ENCODE results near the gene HACL1. TPM values are rescaled to one million over a fixed set of nuclear protein-coding genes. Genes with fewer than 3 reads are reported as not detected.

HACL1 gene
- 97.4 and 107 TPM in 2 replicates for total RNA-seq (2013; cell fraction: nucleolus; rRNA removed)
- total RNA-seq (2014; rRNA removed) (21.4 and 24.4 TPM in 2 replicates), total RNA-seq (2014; rRNA removed; fragmentation: Illumina TruSeq; extraction: Trizol) (26.2 and 28.3 TPM in 2 replicates), total RNA-seq (2021) (23.8 and 27.7 TPM in 2 replicates), polyA plus RNA-seq (2011; rRNA removed) (42.6 and 51.2 TPM in 2 replicates), polyA plus RNA-seq (2014; fragmentation: Illumina TruSeq; extraction: Trizol) (24.5 and 28.5 TPM in 2 replicates), polyA plus RNA-seq (2014; fragmentation: Nextera tagmentation; extraction: Ambion mirVana) (10 to 100 TPM; 34.1 to 40.3 TPM), polyA plus RNA-seq (2014; rRNA removed) (18.0 and 19.4 TPM in 2 replicates), polyA plus RNA-seq (2016; fragmentation: Nextera tagmentation; extraction: Ambion mirVana) (10 to 100 TPM; 45.8 to 48.7 TPM), polyA minus RNA-seq (2011; rRNA and poly(A)+ RNA removed) (59.0 and 62.4 TPM in 2 replicates), Bru-seq, nascent RNA (percentile 75 among the genes with signal in this experiment), BruChase-seq, experiment 1, labeled RNA remaining after a 6-hour chase (percentile 65 among the genes with signal in this experiment), BruChase-seq, experiment 2, labeled RNA remaining after a 2-hour chase (percentile 70 among the genes with signal in this experiment)
- polyA plus RNA-seq (2011; ENCODE audit: low read depth): 13.7 TPM
- polyA plus RNA-seq (2011; cell fraction: cytosol; rRNA removed): 29.7 and 37.3 TPM in 2 replicates
- 36.6 and 36.9 TPM in 2 replicates for polyA plus RNA-seq (2011; cell fraction: nucleus; rRNA removed)
- polyA plus RNA-seq (2012): 18.5 and 18.9 TPM in 2 replicates
- 9.0 and 19.4 TPM in 2 replicates for polyA minus RNA-seq (2011; cell fraction: cytosol; rRNA and poly(A)+ RNA removed)
- polyA minus RNA-seq (2011; cell fraction: nucleus; rRNA and poly(A)+ RNA removed): 72.8 and 89.1 TPM in 2 replicates
- long read RNA-seq, experiment 1, transcript HACL1-201 (17 exons, 2,266 nt): major isoform, 25 of 37 reads
- long read RNA-seq, experiment 1, partial matches to known transcripts: 0 of 37 reads
- long read RNA-seq, experiment 1, other reads (novel, unspliced or antisense): 11 of 37 reads
- long read RNA-seq, experiment 2, transcript HACL1-207 (14 exons, 1,734 nt): minor isoform, 9 of 568 reads
- long read RNA-seq, experiment 2, transcript HACL1-208 (16 exons, 1,880 nt): minor isoform, 15 of 568 reads
- long read RNA-seq, experiment 2, transcript HACL1-201 (17 exons, 2,266 nt): major isoform, 463 of 568 reads
- long read RNA-seq, experiment 2, partial matches to known transcripts: 16 of 568 reads
- long read RNA-seq, experiment 2, other reads (novel, unspliced or antisense): 64 of 568 reads

- no peaks in the 10 kb centered on the region for H3K27me3 ChIP-seq (replicated peaks in 1 of 2; ENCODE audit: control insufficient read depth in 2 of 2, insufficient read depth in 2 of 2, low read length in 1 of 2)
- DNase-seq (ENCODE audit: low read depth, low spot score): peak; percentile 99
- no TSS peak for BruUV-seq (replicated peaks)
- peak within 1 kb of the TSS; percentile 91 for H3K4me3 ChIP-seq
- ChIA-PET SMC1A (ENCODE audit: uncharacterized antibody, unreplicated experiment) (interaction anchor here (0.6 to 2.1 kb wide), 7 partner anchors 11 to 504 kb away, joined by 3 to 6 read pairs (median 4); no protein-coding TSS in a partner anchor), CTCF (interaction anchor here (0.6 to 1.7 kb wide), 3 partner anchors 11 to 364 kb away, joined by 3 to 10 read pairs (median 4); no protein-coding TSS in a partner anchor), RAD21 (ENCODE audit: unreplicated experiment) (interaction anchor here (0.6 to 1.8 kb wide), 8 partner anchors 29 to 333 kb away, joined by 3 to 12 read pairs (median 3); no protein-coding TSS in a partner anchor), POLR2A (interaction anchor here (0.6 to 1.5 kb wide), 4 partner anchors 29 to 302 kb away, joined by 3 to 4 read pairs (median 4); no protein-coding TSS in a partner anchor)
- peak within 1 kb of the TSS; percentile 99 for H2AFZ ChIP-seq (ENCODE audit: control insufficient read depth, low read depth, low read length)
- peak within 1 kb of the TSS; percentile 92 for H3K4me2 ChIP-seq (ENCODE audit: control insufficient read depth, insufficient read depth)
- WGBS (ENCODE audit: insufficient coverage, insufficient replicate concordance, low lambda C conversion rate, missing lambda C conversion rate): 1% methylated on average over 60 of the region's 61 CpGs
- H4K20me1 ChIP-seq (ENCODE audit: control insufficient read depth, insufficient read depth): no peaks in the 10 kb centered on the region
- H3K36me3 ChIP-seq (ENCODE audit: control insufficient read depth in 2 of 2, insufficient read depth in 2 of 2, low read length in 1 of 2): peaks cover 0 to 3% of the 10 kb centered on the region in 2 experiments; a peak in 1 of 4 replicates
- H3K4me1 ChIP-seq (ENCODE audit: control insufficient read depth, insufficient read depth, low read length): no peaks in the 10 kb centered on the region; the same call in 1 of the 2 replicates
- ATAC-seq: peak; percentile 96
- peak within 1 kb of the TSS; percentile 87 for H3K9ac ChIP-seq (ENCODE audit: control insufficient read depth, insufficient read depth, low read length)
- peak within 1 kb of the TSS; percentile 81 for H3K27ac ChIP-seq (ENCODE audit: control insufficient read depth, insufficient read depth)
- H3K79me2 ChIP-seq (ENCODE audit: control insufficient read depth, insufficient read depth, low read length): peaks cover 18% of the 10 kb centered on the region
- intact Hi-C loops (cut with micrococcal nuclease; ENCODE audit: unreplicated experiment): no loop called here
- in situ Hi-C loops (cut with MboI): no loop called here
- no peaks in the 10 kb centered on the region; the same call in 1 of the 3 replicates for H3K9me3 ChIP-seq (replicated peaks; ENCODE audit: control insufficient read depth, insufficient read depth, low read length)
- FAIRE-seq: peak; percentile 94
- TF ChIP-seq FOS (IDR thresholded peaks at IDR 0.05; ENCODE audit: borderline replicate concordance, extremely low read depth, insufficient read length) (peak; percentile 74), ZNF217 (IDR thresholded peaks at IDR 0.05) (no peak), STAT3 (IDR thresholded peaks at IDR 0.05; ENCODE audit: low read depth, low read length) (no peak), CREM (IDR thresholded peaks at IDR 0.05; ENCODE audit: low read depth) (peak; percentile 69; the same call in 1 of the 2 replicates), NR2C1 (IDR thresholded peaks at IDR 0.05) (no peak), JUND (IDR thresholded peaks at IDR 0.05; ENCODE audit: low read depth, low read length) (no peak), NR2C2 (IDR thresholded peaks at IDR 0.05; ENCODE audit: borderline replicate concordance, control insufficient read depth, insufficient read length, low read depth) (no peak), ZNF384 (IDR thresholded peaks at IDR 0.05; ENCODE audit: borderline replicate concordance, low read depth, low read length) (no peak), POLR2AphosphoS2 (IDR thresholded peaks at IDR 0.05; ENCODE audit: low read depth, low read length) (peak; percentile 82; the same call in 1 of the 2 replicates)
- TF ChIP-seq, protein P1, sequence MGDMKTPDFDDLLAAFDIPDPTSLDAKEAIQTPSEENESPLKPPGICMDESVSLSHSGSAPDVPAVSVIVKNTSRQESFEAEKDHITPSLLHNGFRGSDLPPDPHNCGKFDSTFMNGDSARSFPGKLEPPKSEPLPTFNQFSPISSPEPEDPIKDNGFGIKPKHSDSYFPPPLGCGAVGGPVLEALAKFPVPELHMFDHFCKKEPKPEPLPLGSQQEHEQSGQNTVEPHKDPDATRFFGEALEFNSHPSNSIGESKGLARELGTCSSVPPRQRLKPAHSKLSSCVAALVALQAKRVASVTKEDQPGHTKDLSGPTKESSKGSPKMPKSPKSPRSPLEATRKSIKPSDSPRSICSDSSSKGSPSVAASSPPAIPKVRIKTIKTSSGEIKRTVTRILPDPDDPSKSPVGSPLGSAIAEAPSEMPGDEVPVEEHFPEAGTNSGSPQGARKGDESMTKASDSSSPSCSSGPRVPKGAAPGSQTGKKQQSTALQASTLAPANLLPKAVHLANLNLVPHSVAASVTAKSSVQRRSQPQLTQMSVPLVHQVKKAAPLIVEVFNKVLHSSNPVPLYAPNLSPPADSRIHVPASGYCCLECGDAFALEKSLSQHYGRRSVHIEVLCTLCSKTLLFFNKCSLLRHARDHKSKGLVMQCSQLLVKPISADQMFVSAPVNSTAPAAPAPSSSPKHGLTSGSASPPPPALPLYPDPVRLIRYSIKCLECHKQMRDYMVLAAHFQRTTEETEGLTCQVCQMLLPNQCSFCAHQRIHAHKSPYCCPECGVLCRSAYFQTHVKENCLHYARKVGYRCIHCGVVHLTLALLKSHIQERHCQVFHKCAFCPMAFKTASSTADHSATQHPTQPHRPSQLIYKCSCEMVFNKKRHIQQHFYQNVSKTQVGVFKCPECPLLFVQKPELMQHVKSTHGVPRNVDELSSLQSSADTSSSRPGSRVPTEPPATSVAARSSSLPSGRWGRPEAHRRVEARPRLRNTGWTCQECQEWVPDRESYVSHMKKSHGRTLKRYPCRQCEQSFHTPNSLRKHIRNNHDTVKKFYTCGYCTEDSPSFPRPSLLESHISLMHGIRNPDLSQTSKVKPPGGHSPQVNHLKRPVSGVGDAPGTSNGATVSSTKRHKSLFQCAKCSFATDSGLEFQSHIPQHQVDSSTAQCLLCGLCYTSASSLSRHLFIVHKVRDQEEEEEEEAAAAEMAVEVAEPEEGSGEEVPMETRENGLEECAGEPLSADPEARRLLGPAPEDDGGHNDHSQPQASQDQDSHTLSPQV (IDR thresholded peaks at IDR 0.05): no peak
- TF ChIP-seq, protein P2, sequence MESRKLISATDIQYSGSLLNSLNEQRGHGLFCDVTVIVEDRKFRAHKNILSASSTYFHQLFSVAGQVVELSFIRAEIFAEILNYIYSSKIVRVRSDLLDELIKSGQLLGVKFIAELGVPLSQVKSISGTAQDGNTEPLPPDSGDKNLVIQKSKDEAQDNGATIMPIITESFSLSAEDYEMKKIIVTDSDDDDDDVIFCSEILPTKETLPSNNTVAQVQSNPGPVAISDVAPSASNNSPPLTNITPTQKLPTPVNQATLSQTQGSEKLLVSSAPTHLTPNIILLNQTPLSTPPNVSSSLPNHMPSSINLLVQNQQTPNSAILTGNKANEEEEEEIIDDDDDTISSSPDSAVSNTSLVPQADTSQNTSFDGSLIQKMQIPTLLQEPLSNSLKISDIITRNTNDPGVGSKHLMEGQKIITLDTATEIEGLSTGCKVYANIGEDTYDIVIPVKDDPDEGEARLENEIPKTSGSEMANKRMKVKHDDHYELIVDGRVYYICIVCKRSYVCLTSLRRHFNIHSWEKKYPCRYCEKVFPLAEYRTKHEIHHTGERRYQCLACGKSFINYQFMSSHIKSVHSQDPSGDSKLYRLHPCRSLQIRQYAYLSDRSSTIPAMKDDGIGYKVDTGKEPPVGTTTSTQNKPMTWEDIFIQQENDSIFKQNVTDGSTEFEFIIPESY (IDR thresholded peaks at IDR 0.05): no peak
Measured at GRCh38 chr3:15601399-15602145, at the start of gene HACL1, which contains the start of gene BTD. Gene HACL1 (minus strand): TSS chr3:15601569. CDS start chr3:15601463, 106 bp downstream. Gene BTD (plus strand): TSS chr3:15601745. CDS start chr3:15635440, 33,695 bp downstream.

Measured in GM12878 (cell line).